Right lobe of liver (tissue), 6 donors: Measurements from ENCODE around the gene IRAK3. TPM values are rescaled to one million over a fixed set of nuclear protein-coding genes. Genes with fewer than 3 reads are reported as not detected.
A peak's percentile ranks its signal among the peaks of the same experiment; 100 is the strongest.
"Not testable (repeated sequence)": the region's sequence is repeated elsewhere in the genome, so short reads cannot be mapped to it uniquely, and the experiment has no call there.

Experiments
- ATAC-seq, 4 donors: fragments of 200-7000 bp; cut with Tn5 transposase; one replicate each; pipeline ENCODE4 v1.9.1; 2020; ENCODE audit warnings: mild to moderate bottlenecking in 4 of 4, moderate library complexity in 4 of 4
- DNase-seq, 3 donors: peaks; one replicate each; pipeline ENCODE4 v3.0.0-alpha.2; 2020
- H3K27ac ChIP-seq, 3 donors: fragments of 200-600 bp; one replicate each; pipeline ENCODE4 v1.8.0; 2022
- H3K27me3 ChIP-seq, 2 donors: fragments of 200-600 bp; one replicate each; pipeline ENCODE4 v1.8.0; 2022
- H3K36me3 ChIP-seq, 4 donors: fragments of 200-600 bp; sonication (generic) in 1 of 4; one replicate each; pipeline versions ENCODE4 v1.5.1 to v1.8.0; 2017 to 2022; ENCODE audit warnings: control low read depth in 1 of 4
- H3K4me1 ChIP-seq, 4 donors: fragments of 200-600 bp; sonication (generic) in 1 of 4; one replicate each; pipeline versions ENCODE4 v1.5.1 to v1.8.0; 2017 to 2022; ENCODE audit warnings: control low read depth in 1 of 4
- H3K4me3 ChIP-seq, 3 donors: fragments of 200-600 bp; one replicate each; pipeline ENCODE4 v1.8.0; 2022
- H3K9me3 ChIP-seq, 4 donors: fragments of 200-600 bp; sonication (generic) in 1 of 4; one replicate each; pipeline versions ENCODE4 v1.5.1 to v1.8.0; 2017 to 2022; ENCODE audit warnings: control low read depth in 1 of 4
- POLR2A ChIP-seq: fragments of 450-650 bp; IDR thresholded peaks from one replicate; pipeline ENCODE4 v1.6.1; 2017; ENCODE audit warnings: antibody characterized with exemption, mild to moderate bottlenecking
- WGBS: methylation state at CpG from one replicate; pipeline ENCODE4 v1.1.6; 2018; ENCODE audit warnings: low coverage, low lambda C conversion rate; ENCODE audit not compliant: insufficient coverage; ENCODE audit errors: missing lambda C conversion rate; 5-methylcytosine and 5-hydroxymethylcytosine counted together
- intact Hi-C, 2 donors: fragments of 100-400 bp; cut with DNase I; formaldehyde crosslinking; loops; one replicate each; pipeline versions ENCODE4 v1.11.2 to v1.14.1; 2022
- total RNA-seq, 6 experiments: library from RNA; depleted of rRNA in 2 of 6; stranded (reverse); fragments of >200 nt in 2 of 6; fragmentation: NEBNext Ultra II Directional in 3 of 6; extraction: Animal tissue kit (Norgen Biotek cat#: 25700) in 3 of 6; gene quantifications; one replicate each; pipeline versions ENCODE4 v1.1.0 to v1.2.4, GENCODE V29; 2016 to 2023
- TF ChIP-seq, protein P1 (sequence below), 4 donors: fragments of 200-600 bp in 3 of 4; fragments of 450-650 bp in 1 of 4; IDR thresholded peaks; one replicate each; pipeline versions ENCODE4 v1.5.1 to v1.8.0; 2016 to 2022; ENCODE audit warnings: antibody characterized with exemption in 4 of 4, mild to moderate bottlenecking in 2 of 4
- donor health status: DM: no; HTN: yes; CAD: no.
- donor health status: DM: no; HTN: no; CAD: no.
- donor health status: DM: no; HTN: no; CAD: no.
- donor health status: DM: no; HTN: yes; CAD: no.
- donor health status: DM: no; HTN: yes; CAD: no.

IRAK3 gene
- total RNA-seq, 6 experiments from 2014 or later, result 1.3 to 7.0 (median 3.5) TPM

DNA sequence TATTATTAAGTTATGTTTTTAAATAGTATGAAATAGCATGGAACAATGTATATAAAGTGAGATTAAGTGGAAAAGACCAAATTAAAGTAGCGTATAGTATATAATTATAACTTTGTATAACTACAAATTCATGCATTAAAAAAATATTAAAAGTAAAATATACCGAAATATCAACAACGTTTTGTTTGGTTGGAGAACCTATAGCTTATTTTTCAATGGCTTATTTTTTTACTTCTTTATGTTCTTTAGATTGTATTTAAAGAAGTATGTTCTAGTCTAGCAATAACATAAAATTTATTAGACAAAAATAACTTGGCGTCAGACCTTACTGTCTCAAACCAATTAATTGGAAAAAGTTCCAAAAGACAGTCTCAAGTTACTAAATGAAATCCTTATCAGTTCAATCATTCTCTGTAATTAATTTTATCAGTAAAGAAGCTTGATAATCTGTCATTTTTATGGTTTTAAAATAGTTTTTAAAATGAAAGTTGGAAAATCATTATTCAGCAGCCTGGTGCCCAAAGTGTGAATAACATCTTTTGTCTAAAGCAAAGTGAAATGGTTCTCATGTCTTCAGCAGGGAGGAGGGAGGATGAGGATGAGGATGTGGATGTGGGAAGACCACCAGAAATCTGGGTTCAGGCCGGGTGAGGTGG is 46.7 kb downstream of the IRAK3 start:
- Histone ChIP-seq H3K36me3 (no peaks in the 10 kb centered on the region), H3K4me1 (peaks cover 0 to 11% (median 5%) of the 10 kb centered on the region in 4 donors), H3K27ac (no peak overlapping the region), H3K27me3 (peaks cover 0 to 6% of the 10 kb centered on the region in 2 donors), H3K9me3 (no peaks in the 10 kb centered on the region), H3K4me3 (peak overlapping the region; percentile 18 to 37 (median 21))
- WGBS, result 33% methylated on average over 5 of the region's 5 CpGs
- intact Hi-C loops, result no loop called here
- ATAC-seq (no peak), DNase-seq (no peak)
- TF ChIP-seq POLR2A, result no peak
- TF ChIP-seq, protein P1, sequence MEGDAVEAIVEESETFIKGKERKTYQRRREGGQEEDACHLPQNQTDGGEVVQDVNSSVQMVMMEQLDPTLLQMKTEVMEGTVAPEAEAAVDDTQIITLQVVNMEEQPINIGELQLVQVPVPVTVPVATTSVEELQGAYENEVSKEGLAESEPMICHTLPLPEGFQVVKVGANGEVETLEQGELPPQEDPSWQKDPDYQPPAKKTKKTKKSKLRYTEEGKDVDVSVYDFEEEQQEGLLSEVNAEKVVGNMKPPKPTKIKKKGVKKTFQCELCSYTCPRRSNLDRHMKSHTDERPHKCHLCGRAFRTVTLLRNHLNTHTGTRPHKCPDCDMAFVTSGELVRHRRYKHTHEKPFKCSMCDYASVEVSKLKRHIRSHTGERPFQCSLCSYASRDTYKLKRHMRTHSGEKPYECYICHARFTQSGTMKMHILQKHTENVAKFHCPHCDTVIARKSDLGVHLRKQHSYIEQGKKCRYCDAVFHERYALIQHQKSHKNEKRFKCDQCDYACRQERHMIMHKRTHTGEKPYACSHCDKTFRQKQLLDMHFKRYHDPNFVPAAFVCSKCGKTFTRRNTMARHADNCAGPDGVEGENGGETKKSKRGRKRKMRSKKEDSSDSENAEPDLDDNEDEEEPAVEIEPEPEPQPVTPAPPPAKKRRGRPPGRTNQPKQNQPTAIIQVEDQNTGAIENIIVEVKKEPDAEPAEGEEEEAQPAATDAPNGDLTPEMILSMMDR (IDR thresholded peaks at IDR 0.05), result no peak

GRCh38 chr12:66236282-66236675 is 47.3 kb downstream of the IRAK3 start:
- H3K9me3 ChIP-seq, H3K4me3 ChIP-seq, H3K36me3 ChIP-seq, H3K27ac ChIP-seq, ATAC-seq, intact Hi-C loops, DNase-seq, H3K27me3 ChIP-seq: not testable (repeated sequence)
- H3K4me1 ChIP-seq, result peaks cover 0 to 11% (median 5%) of the 10 kb centered on the region in 4 donors
- 68% methylated on average over 3 of the region's 4 CpGs for WGBS

GRCh38 chr12:66236969-66237368 is 48.0 kb downstream of the IRAK3 start:
- Histone ChIP-seq H3K4me3 (no peak overlapping the region), H3K4me1 (peaks cover 0 to 7% (median 3%) of the 10 kb centered on the region in 4 donors), H3K27ac (no peak overlapping the region), H3K27me3 (peaks cover 0 to 6% of the 10 kb centered on the region in 2 donors), H3K9me3 (no peaks in the 10 kb centered on the region), H3K36me3 (no peaks in the 10 kb centered on the region)
- TF ChIP-seq, protein P1 (IDR thresholded peaks at IDR 0.05), result no peak
- no peak for TF ChIP-seq POLR2A
- intact Hi-C loops, result no loop called here
- no peak for DNase-seq
- 60% methylated on average over 2 of the region's 2 CpGs for WGBS
- no peak for ATAC-seq

DNA sequence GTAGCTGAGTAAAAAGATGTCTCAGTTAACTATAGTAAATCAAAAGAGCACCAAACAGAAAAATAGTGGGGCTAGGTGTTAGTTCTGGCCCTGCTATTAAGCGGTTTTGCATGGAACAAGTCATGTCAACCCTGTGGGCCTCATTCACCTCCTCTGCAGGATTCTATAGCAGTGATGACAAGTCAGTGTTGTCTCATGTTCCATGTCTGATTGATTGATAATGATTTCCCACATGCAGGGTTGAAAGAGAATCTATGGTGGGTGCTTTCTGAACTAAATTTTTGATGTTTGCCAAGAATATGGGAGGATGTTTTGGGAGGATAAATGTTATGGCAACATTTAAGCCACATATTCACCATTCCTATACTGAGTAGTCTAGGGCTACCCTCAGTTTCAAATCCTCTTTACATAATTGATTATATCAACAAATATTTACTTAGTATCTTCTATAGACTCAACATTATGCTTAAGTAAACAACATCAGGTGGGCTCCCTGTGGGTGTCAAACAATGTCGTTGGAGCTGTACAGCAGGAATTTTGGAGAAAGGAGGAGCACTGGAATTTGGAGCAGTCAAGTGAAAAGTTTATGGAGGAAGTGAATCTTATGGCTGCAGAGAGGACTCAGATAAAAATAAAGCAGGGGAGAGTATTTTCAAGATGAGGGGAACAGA is 48.6 kb downstream of the IRAK3 start:
- DNase-seq, result no peak
- Histone ChIP-seq H3K36me3 (no peaks in the 10 kb centered on the region), H3K27me3 (peaks cover 0 to 6% of the 10 kb centered on the region in 2 donors), H3K4me3 (no peak overlapping the region), H3K4me1 (peaks cover 0 to under 1% (median 0%) of the 10 kb centered on the region in 4 donors), H3K27ac (no peak overlapping the region), H3K9me3 (no peaks in the 10 kb centered on the region)
- no peak for TF ChIP-seq POLR2A
- TF ChIP-seq, protein P1 (IDR thresholded peaks at IDR 0.05), result no peak
- WGBS, result 53% methylated on average over 2 of the region's 2 CpGs
- intact Hi-C loops, result no loop called here
- ATAC-seq, result no peak

- H3K4me1 ChIP-seq, result no peaks in the 10 kb centered on the region
- no peak for TF ChIP-seq POLR2A
- TF ChIP-seq, protein P1 (IDR thresholded peaks at IDR 0.05), result no peak
- ATAC-seq (no peak), DNase-seq (no peak)
- no peak overlapping the region for H3K4me3 ChIP-seq
- no peak overlapping the region for H3K27ac ChIP-seq
- peaks cover 0 to 6% of the 10 kb centered on the region in 2 donors for H3K27me3 ChIP-seq
- WGBS, result 33% methylated on average over 1 of the region's 1 CpG
- intact Hi-C loops, result no loop called here
- no peaks in the 10 kb centered on the region for H3K36me3 ChIP-seq
- H3K9me3 ChIP-seq, result no peaks in the 10 kb centered on the region
These were observed 50.3 kb downstream of the IRAK3 start for GRCh38 chr12:66239295-66239694.
